NT2/D1 (cell line): ENCODE data around the gene NPTXR.

Experiments used
- SUZ12 ChIP-seq: IDR thresholded peaks from 2 replicates; pipeline ENCODE4 v1.6.1; 2011; ENCODE audit not compliant: insufficient read length, insufficient read depth; ENCODE audit errors: extremely low read depth
- YY1 ChIP-seq: IDR thresholded peaks from 2 replicates; pipeline ENCODE4 v1.6.1; 2011; ENCODE audit not compliant: insufficient read length, insufficient read depth

DNA sequence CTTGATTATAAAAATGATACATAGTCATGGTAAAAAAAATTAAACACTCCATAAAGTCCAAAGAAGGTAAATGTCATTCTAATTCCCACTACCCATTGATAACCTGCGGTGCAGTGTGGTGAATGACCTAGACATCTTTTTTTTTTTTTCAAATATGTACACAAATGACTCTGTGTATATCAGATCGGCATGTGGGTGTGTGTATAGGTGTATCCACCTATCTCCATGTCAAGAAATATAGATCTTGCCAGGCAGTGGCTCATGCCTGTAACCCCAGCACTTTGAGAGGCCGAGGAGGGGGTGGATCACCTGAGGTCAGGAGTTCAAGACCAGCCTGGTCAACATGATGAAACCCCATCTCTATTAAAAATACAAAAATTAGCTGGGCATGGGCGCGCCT lies 46.5 kb upstream of the NPTXR start:
- TF ChIP-seq YY1 (no peak), SUZ12 (no peak)
